Renal cortex interstitium (tissue), 11 donors: ENCODE results near the gene EVX2. TPM values are rescaled to one million over a fixed set of nuclear protein-coding genes. Genes with fewer than 3 reads are reported as not detected.

ENCODE experiments used
- DNase-seq, 11 donors: peaks; one replicate each; pipeline ENCODE4 v3.0.0-alpha.2; 2013; ENCODE audit warnings: low read depth in 9 of 11, low spot score in 4 of 11; ENCODE audit errors: extremely low read depth in 1 of 11
- polyA plus RNA-seq, 3 donors: library from polyadenylated mRNA; unstranded; fragments of 120-200 nt; gene quantifications; one replicate each; pipeline ENCODE4 v1.2.1, GENCODE V29; 2013; ENCODE audit not compliant: insufficient read length in 3 of 3

EVX2 gene
- polyA plus RNA-seq, 3 donors: not detected

DNA sequence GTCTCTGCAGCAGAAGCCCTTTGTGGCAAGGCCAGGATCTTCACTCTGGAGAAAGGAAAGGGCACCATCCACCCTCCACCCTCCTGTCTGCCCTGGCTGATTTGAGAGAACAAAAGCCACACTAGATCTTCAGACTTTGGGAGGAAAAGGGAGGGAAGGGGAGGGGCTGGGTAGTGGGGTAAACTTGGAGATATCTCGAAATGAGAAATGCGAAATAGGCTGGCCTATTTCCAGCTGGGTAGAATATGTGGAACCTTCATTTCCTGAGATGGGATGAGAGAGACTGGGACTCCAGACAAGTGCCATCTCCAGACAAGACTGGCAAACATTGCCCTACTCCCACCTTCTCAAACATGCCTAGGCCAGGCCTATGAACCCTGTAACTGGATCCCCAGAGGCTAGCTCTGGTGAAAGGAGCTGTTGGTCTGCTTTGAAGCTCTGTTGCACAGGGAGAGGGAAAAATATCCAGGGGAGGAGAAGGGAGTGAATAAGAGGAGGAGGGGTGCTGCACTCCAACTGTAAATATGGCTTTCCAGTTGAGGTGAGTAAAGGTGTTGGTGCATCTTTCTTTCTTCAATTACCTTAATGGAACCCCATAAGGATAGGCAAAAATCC lies 17.6 kb upstream of the EVX2 start:
- no peak for DNase-seq

DNA sequence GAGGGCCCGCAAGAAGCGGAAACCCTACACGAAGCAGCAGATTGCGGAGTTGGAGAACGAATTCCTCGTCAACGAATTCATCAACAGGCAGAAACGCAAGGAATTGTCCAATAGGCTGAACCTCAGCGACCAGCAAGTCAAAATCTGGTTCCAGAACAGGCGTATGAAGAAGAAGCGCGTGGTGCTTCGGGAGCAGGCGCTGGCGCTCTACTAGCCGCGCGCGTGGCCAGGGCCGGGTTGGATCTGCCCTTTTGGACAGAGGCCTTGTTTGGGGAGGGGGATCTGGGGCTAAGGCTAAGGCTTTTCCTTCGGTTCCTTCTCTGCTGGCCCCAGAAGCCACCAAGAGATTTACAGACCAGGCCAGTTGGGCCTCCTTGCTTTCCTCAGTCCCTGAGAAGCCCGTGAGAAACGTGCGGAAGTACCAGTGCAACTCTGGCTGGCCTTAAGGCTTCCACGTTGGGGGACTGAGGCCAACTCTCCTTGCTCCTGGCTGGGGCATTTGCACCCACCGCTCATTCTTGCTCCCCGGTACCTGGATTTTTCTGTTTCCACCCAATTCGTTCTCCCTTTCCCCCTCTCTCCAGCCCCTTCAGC lies 16.9 kb upstream of the EVX2 start:
- no peak for DNase-seq

DNA sequence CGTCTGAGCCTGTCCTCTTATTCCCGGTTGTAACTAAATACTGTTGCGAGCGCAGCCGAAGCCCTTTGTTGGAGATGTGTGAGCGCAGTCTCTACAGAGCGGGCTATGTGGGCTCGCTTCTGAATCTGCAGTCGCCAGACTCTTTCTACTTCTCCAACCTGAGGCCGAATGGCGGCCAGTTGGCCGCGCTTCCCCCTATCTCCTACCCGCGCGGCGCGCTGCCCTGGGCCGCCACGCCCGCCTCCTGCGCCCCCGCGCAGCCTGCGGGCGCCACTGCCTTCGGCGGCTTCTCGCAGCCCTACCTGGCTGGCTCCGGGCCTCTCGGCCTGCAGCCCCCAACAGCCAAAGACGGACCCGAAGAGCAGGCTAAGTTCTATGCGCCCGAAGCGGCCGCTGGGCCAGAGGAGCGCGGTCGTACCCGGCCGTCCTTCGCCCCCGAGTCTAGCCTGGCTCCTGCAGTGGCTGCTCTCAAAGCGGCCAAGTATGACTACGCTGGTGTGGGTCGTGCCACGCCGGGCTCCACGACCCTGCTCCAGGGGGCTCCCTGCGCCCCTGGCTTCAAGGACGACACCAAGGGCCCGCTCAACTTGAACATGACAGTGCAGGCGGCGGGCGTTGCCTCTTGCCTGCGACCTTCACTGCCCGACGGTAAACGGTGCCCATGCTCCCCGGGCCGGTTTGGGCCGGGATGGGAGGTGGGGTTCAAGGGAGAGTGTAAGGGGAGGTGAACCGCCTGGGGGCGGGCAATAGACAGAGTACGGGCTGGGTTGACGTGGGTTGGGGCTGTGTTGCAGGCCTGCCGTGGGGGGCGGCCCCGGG lies 16.2 kb upstream of the EVX2 start, which contains the start of gene HOXD12:
Gene HOXD12, plus strand, starts transcription at position 68 of the 819 bp plus-strand sequence. Its CDS starts 7 bp downstream, at position 75.
- DNase-seq: no peak

DNA sequence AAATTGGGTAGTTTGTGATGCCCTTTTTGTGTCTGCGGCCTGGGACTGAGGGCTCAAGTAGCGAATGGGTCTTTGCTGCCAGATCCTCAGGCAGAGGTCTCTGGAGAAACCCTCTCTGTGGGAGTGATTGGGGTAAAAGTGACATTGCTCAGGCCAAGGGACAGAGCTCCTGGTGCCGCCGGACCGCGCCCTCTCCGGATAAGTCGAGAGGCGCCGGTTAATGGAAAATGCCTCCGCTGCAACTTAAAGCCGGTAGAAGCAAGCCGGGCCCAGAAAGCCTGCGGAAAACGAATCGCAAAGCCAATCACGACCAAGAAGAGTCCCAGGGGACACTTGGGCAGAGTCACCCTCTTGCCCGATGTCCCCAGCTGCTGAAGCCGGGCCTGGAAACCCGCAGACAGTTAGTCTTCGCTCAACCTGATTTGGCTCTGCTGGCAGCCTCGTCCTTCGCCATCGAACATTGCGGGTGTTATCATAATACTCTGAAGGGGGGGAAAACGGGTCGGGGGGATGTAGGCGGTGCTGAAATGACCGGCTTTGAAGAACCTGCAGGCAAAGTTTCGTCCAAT lies 15.5 kb upstream of the EVX2 start:
- no peak for DNase-seq

DNA sequence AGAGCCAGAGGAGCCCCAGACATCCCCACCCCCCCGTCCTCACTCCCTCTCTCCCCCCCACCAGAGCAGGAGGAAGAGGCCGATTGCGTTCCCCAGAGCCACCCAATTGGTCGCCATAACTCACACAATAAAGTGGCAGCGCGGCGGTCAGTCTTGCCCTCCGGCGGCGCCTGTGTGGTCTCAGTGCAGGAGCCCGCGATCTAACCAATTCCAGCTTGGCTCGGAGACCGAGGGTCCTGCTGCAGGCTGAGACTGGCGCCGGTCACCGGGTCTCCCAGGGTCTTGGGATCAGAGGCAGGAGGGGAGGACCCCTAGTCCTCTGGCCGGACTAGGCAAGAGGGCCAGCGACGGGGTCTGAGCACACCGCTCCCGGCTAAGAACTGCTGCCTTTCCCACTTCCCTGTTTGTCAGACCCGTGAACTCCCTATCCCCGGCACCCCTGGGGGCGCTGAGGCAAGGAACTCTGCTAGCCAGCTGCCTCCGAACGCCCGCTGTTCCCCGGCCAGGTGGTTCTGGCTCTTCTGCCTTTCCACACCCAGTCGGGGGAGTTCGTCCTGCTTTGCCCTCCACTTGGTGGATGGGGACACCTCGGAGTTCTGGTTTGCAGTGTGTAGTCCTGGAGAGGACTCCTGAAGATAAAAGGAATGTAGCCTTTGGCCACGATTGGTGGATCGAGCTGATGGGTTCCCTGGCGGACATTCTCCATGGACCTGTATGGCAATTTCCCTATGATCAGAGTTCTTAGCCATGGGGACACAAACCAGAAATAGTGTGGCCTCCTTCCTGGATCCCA lies 14.8 kb upstream of the EVX2 start:
- no peak for DNase-seq

DNA sequence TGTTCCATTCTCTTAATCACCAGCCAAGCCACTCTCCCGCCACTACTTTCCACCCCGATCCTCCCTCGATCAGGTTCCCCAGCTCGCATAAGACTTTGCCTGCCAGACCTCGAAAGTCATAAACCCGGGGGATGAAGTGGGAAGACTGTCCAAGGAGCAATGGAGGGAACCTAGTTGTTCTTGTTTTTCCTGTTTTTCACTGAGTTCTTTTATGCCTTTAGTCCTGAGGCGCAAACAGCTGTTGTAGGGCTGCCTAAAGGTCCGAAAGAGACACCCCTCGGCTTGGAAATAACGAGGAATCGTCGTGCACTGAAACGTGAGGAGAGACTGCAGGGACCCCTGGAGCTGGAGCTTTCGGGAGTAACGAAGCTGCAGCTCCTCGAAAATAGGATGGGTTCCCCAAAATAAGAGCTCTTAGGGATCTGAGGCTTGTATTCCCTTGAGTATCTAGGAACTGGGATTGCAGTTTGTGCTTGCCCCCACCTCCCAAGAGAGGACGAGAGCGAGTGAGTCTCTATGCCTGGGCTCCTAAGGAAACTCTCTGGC lies 14.1 kb upstream of the EVX2 start:
- DNase-seq: no peak

DNA sequence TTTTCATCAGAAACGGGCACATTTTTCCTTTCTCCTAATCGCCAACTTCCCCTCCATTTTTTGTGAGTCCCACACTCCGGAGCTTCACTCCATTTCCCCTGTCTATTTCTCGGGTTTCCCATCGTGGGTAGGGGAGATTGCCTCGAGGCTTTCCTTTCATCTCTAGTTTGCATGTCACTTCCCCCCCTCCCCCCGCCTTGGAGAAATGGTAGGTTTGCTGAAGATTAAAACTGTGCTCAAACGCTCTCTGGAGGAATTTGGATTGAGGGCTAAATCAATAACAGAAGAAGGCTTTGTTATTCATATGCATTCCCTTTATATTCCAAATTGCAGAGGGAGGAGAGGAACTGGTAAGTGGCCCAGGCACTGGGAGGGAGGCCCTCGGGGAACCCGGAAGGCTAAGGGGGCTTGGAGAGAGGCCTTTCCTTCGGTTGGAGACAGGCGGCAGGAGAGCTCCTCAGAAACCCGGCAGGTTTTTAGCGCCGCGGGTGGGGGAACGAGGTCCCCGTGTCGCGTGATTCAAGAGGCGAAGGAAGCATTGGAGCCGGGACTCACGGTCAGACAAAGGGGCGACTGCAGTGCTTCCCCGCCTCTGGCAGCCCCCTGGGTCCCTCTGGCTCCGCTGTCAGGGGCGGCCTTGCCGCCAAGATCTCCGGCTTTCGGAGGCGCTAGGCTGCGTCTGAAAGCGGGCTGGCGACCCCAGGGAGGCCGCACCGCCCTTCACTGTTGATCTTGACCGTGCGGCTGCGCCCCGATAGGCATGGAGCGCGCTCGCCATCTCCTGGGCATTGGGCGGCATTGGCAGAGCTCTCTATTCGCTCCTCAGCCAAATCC lies 13.4 kb upstream of the EVX2 start:
- no peak for DNase-seq

DNA sequence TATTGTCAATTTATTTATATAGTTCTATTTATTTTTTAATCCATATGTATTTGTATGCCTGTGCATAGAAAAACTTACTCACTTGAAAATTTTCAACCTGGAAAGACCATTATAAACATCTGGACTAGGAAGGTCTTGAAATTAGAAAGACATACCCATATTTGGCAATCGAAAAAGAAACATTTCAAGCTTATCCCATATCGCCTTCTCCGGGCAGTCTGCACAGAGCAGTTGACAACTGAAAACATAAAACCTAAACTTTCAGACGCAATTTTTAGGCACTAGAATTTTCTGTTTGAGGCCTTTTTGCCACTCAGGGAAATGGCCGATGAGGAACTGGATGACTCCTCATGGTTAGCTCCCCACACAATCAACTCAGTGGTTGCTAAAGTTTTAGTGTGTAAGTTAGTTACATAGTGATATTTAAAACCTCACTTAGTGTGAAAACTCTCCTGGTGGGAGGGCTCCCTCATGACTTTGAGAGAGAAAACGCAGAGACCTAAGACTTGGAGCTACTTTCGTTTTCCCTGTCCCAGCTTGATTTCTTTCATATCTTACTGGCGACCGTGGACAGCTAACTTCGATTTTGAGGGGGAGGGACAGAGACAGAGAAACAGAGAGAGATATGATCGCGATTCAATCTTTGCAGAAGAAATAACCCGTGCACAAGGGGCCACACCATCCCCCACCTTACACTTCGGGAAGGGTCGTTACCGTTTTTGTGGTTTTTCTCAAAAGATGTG lies 12.7 kb upstream of the EVX2 start:
- no peak for DNase-seq

DNA sequence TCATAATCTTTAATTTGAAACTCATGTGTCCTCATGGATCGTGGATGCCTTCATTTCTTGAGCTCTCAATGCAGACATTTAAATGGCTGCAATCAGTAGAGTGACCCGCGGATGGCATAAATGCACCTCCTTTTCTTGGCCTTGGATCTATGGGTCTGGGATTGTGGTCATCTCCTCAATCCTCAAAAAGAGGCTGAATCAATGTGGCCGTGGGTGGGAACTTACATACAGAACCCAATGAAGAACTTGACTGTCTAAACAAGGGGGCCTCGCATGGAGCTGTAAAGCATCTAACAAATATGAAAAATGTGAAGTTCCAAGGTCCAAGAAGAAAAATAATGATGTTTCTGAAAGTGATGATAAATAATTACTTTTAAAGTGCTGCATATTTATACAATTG lies 11.7 kb upstream of the EVX2 start:
- no peak for DNase-seq

DNA sequence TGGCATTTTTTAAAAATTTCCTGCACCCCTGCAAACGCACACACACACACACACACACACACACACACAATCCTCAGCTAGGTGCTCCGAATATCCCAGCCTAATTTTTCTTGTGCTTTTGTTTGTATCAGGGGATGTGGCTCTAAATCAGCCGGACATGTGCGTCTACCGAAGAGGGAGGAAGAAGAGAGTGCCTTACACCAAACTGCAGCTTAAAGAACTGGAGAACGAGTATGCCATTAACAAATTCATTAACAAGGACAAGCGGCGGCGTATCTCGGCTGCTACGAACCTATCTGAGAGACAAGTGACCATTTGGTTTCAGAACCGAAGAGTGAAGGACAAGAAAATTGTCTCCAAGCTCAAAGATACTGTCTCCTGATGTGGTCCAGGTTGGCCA lies 10.6 kb upstream of the EVX2 start:
- no peak for DNase-seq

DNA sequence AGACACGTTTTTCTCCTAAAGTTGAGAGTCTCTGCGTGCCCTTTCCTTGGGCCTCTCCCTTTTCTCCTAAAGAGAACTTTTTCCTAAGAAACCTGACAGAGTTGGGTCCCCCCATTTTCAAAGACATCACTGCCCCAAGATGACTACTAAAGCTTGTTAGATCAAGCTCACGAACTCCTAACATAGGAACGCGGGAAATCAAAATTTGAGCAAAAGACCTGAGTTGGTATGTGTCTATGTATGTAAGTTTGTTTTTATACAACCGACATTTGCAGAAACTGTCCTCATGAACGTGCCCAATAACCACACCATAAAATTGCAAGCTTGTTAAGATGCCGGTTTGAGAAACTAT lies 10.1 kb upstream of the EVX2 start:
- DNase-seq: no peak

DNA sequence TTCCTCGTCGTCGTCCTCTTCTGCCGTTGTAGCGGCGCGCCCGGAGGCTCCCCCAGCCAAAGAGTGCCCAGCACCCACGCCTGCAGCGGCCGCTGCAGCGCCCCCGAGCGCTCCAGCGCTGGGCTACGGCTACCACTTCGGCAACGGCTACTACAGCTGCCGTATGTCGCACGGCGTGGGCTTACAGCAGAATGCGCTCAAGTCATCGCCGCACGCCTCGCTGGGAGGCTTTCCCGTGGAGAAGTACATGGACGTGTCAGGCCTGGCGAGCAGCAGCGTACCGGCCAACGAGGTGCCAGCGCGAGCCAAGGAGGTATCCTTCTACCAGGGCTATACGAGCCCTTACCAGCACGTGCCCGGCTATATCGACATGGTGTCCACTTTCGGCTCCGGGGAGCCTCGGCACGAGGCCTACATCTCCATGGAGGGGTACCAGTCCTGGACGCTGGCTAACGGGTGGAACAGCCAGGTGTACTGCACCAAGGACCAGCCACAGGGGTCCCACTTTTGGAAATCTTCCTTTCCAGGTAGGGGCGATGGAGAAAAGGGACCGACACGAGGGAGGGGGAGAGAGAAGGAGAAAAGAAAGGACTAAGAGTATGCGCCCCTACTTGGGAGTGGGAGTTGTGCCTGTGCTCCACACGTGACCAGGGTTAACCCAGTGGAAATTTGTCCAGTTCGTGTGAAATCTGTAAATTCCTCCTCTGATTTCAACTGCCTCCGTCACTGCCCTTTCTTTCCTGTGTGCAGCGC lies 9.6 kb upstream of the EVX2 start:
- DNase-seq: no peak

DNA sequence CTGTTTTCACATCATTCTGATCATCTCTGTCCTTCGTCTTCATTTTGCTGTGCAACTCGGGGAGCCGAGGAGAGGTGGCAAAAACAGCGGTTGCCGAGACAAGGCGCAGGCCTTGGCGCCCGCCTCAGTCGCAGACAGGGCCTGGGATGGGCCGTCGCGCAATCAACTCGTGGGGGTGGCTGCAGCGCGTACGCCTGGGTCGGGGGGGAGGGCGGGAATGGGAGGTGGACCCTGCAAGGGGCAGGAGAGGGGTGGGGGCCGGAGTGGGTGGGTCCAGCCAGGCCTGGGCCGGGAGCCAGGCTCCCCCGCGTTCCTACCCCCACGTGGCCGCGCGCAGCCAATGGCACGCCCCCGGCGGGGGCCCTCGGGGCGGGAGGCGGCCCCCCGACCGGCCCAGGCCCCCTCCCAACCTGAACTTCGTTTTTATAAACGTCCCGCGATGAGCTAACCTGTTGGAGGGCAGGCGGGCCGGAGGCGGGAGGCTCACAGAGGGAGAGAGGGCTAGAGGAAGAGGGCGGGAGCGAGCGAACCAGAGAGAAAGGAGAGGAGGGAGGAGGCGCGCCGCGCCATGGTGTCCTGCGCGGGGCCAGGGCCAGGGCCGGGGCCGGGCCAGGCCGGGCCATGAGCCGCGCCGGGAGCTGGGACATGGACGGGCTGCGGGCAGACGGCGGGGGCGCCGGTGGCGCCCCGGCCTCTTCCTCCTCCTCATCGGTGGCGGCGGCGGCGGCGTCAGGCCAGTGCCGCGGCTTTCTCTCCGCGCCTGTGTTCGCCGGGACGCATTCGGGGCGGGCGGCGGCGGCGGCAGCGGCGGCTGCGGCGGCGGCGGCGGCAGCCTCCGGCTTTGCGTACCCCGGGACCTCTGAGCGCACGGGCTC lies 8.7 kb upstream of the EVX2 start, which contains the start of gene HOXD13:
Gene HOXD13, plus strand, starts transcription at position 452 of the 875 bp plus-strand sequence. Its CDS starts 170 bp downstream, at position 622.
- no peak for DNase-seq

DNA sequence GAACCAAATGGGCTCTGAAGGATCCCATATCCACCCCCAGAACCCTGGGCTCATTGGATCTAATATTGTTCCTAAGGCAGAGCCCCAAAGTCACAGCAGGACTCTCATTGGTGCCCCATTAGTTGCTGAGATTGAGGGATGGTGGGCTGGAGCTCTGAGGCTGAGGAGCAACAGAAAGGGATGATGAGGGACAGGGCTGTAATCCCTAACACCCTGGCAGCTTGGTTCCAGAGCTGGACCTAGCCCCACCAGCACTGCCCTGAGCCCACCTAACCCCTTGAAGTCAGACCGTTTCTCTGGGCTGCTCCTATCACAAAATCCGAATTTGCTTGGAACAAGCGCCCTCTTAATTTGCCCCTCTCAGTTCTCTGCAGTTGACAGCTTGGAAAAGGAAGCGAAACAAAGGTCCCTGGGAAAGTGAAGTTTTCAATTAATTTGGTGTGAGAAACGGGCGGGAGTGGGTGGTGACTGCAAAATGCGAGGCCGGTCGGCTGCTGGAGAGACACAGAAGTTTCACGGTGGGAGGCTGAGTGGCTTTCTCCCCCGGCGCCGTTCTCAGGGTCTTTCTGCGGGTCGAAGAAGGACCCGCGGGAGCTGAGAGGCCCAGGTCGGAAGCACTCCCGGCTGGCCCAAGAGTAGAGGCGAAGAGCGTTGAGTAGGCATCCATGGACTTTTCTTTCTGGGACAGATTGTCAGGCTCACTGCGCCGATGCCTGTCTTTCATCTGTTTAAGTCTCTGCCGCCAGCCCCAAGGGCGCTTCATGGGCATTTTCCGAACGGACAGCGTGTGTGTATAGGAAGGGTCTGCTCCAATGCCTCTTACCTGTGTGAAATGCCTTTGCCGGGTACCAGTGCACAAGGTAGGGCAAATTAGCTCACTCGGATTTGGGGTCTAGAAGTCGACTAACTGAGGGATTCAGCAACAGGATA lies 7.8 kb upstream of the EVX2 start:
- no peak for DNase-seq

DNA sequence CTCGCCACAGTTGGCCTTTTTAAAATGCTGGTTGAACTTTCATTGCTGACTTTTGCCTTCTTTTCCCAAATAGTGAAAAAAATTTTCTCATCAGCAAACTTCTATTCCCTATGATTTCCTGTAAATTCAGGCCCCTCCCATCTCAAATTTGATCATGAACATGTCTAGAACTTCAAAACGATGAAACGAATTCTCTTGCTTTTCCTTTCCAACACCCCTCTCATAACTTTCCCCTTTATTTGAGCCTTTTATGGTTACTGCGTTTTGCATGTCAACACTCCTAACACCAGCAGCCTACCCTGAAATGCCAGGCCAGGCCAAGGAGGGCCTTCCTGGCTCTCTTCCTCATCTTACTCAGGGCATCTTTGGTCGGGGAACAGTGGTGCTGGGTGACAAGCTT lies 7.1 kb upstream of the EVX2 start:
- DNase-seq: no peak
